GM12878 (cell line): ENCODE measurements around the gene HLX. TPM values are rescaled to one million over a fixed set of nuclear protein-coding genes. Genes with fewer than 3 reads are reported as not detected.

ENCODE experiments used
- ATAC-seq: fragments of 200-7000 bp; cut with Tn5 transposase; 3 replicates; pipeline ENCODE4 v1.9.1; 2020; ENCODE audit warnings: mild to moderate bottlenecking, moderate library complexity
- BruUV-seq: library from RNA; stranded (reverse); fragments of 400-500 nt; replicated peaks from 2 replicates; lab custom pipeline; 2021; lab: Mats Ljungman, UMichigan
- CTCF ChIA-PET: fragments of 300-600 bp; sonication (Branson Sonifier 250); formaldehyde crosslinking; extraction: SDS; loops from one replicate; lab custom pipeline; 2021; ENCODE audit warnings: inconsistent platforms; lab: Yijun Ruan, JAX
- POLR2A ChIA-PET: fragments of 350-600 bp; formaldehyde crosslinking; extraction: SDS; loops from one replicate; lab custom pipeline; 2021; ENCODE audit warnings: inconsistent platforms; lab: Charles Lee
- RAD21 ChIA-PET: fragments of 300-600 bp; sonication (Branson Sonifier 250); formaldehyde crosslinking; loops from one replicate; lab custom pipeline; 2023; ENCODE audit warnings: antibody characterized with exemption; ENCODE audit not compliant: unreplicated experiment; lab: Charles Lee
- SMC1A ChIA-PET: fragments of 300-600 bp; sonication (Branson Sonifier 250); formaldehyde crosslinking; loops from one replicate; lab custom pipeline; 2023; ENCODE audit not compliant: unreplicated experiment, uncharacterized antibody; lab: Charles Lee
- DNase-seq: peaks from one replicate; pipeline ENCODE4 v3.0.0-alpha.2; 2011; ENCODE audit warnings: low read depth, low spot score
- FAIRE-seq: peaks from 3 replicates; lab custom pipeline; 2011; peaks lifted over from hg19 to GRCh38; lab: Jason Lieb, UNC
- H2AFZ ChIP-seq: 2 replicates; pipeline ENCODE4 v1.6.0; 2011; ENCODE audit warnings: low read depth, low read length, control low read depth; ENCODE audit not compliant: control insufficient read depth
- H3K27ac ChIP-seq: 2 replicates; pipeline ENCODE4 v1.5.1; 2011; ENCODE audit warnings: control low read depth; ENCODE audit not compliant: control insufficient read depth, insufficient read depth
- H3K27me3 ChIP-seq, 2 experiments: replicated peaks in 1 of 2; 2 replicates each; pipeline versions ENCODE4 v1.6.0 to v1.6.1; 2011; ENCODE audit warnings: low read length in 1 of 2; ENCODE audit not compliant: control insufficient read depth in 2 of 2, insufficient read depth in 2 of 2
- H3K36me3 ChIP-seq, 2 experiments: 2 replicates each; pipeline ENCODE4 v1.5.1; 2011; ENCODE audit warnings: low read length in 1 of 2; ENCODE audit not compliant: control insufficient read depth in 2 of 2, insufficient read depth in 2 of 2
- H3K4me1 ChIP-seq: 2 replicates; pipeline ENCODE4 v1.6.1; 2011; ENCODE audit warnings: mild to moderate bottlenecking, low read length, moderate library complexity, mixed read lengths; ENCODE audit not compliant: control insufficient read depth, insufficient read depth
- H3K4me2 ChIP-seq: 2 replicates; pipeline ENCODE4 v1.6.0; 2011; ENCODE audit warnings: control low read depth; ENCODE audit not compliant: control insufficient read depth, insufficient read depth
- H3K4me3 ChIP-seq: fragments of 200-600 bp; sonication (generic); 2 replicates; pipeline ENCODE4 v1.5.1; 2016
- H3K79me2 ChIP-seq: 2 replicates; pipeline ENCODE4 v1.6.0; 2011; ENCODE audit warnings: low read length; ENCODE audit not compliant: control insufficient read depth, insufficient read depth
- H3K9ac ChIP-seq: 2 replicates; pipeline ENCODE4 v1.8.0; 2011; ENCODE audit warnings: low read length, control low read depth, mixed read lengths; ENCODE audit not compliant: control insufficient read depth, insufficient read depth
- H3K9me3 ChIP-seq: replicated peaks from 3 replicates; pipeline ENCODE4 v1.5.1; 2011; ENCODE audit warnings: mild to moderate bottlenecking, low read length; ENCODE audit not compliant: control insufficient read depth, insufficient read depth
- H4K20me1 ChIP-seq: 2 replicates; pipeline ENCODE4 v1.6.0; 2011; ENCODE audit not compliant: control insufficient read depth, insufficient read depth
- JUND ChIP-seq: IDR thresholded peaks from 2 replicates; pipeline ENCODE4 v1.6.1; 2012; ENCODE audit warnings: low read depth, mild to moderate bottlenecking, low read length, improper control_type of control experiment, moderate library complexity
- NR2C2 ChIP-seq: IDR thresholded peaks from 2 replicates; pipeline ENCODE4 v1.6.1; 2011; ENCODE audit warnings: borderline replicate concordance, low read depth; ENCODE audit not compliant: control insufficient read depth, insufficient read length
- RFX5 ChIP-seq: IDR thresholded peaks from 2 replicates; pipeline ENCODE4 v1.6.1; 2011; ENCODE audit warnings: low read depth, low read length, improper control_type of control experiment
- SMAD5 ChIP-seq: IDR thresholded peaks from 2 replicates; pipeline ENCODE4 v1.6.1; 2016; ENCODE audit warnings: antibody characterized with exemption, low read depth
- TCF3 ChIP-seq: IDR thresholded peaks from 2 replicates; pipeline ENCODE4 v1.6.1; 2012; ENCODE audit warnings: low read depth, mild to moderate bottlenecking, low read length, borderline replicate concordance; ENCODE audit not compliant: insufficient read depth
- WGBS: methylation state at CpG from one replicate; pipeline ENCODE4 v1.1.6; 2016; ENCODE audit warnings: low lambda C conversion rate; ENCODE audit not compliant: insufficient replicate concordance, insufficient coverage; ENCODE audit errors: missing lambda C conversion rate; 5-methylcytosine and 5-hydroxymethylcytosine counted together
- in situ Hi-C: fragments of 300-500 bp; cut with MboI; formaldehyde crosslinking; loops from 9 replicates; pipeline ENCODE4 v1.14.3; 2018; ENCODE audit warnings: mixed read lengths
- intact Hi-C: fragments of 100-400 bp; cut with micrococcal nuclease; formaldehyde crosslinking; loops from one replicate; pipeline ENCODE4 v1.14.2; 2022; ENCODE audit not compliant: unreplicated experiment
- polyA plus RNA-seq, 11 experiments: library from polyadenylated mRNA; depleted of rRNA in 4 of 11; unstranded in 6 of 11; stranded (reverse) in 5 of 11; fragments of >200 nt; fragmentation: Nextera tagmentation in 4 of 11; fragmentation: Illumina TruSeq in 1 of 11; extraction: Ambion mirVana in 4 of 11; extraction: Trizol in 1 of 11; gene quantifications; 1 replicate in 1 of 11; 2 replicates in 10 of 11; pipeline versions ENCODE4 v1.2.1 to v1.2.3, GENCODE V29; 2011 to 2016; ENCODE audit warnings: inconsistent platforms in 2 of 11, missing spikeins in 2 of 11, low read depth in 1 of 11
- total RNA-seq, 4 experiments: library from RNA; depleted of rRNA in 3 of 4; stranded (reverse); fragments of >200 nt in 3 of 4; fragmentation: Illumina TruSeq in 1 of 4; extraction: Trizol in 1 of 4; gene quantifications; 2 replicates each; pipeline versions ENCODE4 v1.2.1 to v1.2.3, GENCODE V29; 2013 to 2021
- TF ChIP-seq, protein P1 (sequence below), 3 experiments: IDR thresholded peaks in 2 of 3; conservative IDR thresholded peaks in 1 of 3; 2 replicates each; pipeline ENCODE4 v1.5.1; 2011; ENCODE audit warnings: low read depth in 3 of 3, low read length in 3 of 3, mild to moderate bottlenecking in 3 of 3, control low read depth in 2 of 3, moderate library complexity in 2 of 3, inconsistent platforms in 1 of 3, mixed read lengths in 1 of 3; ENCODE audit not compliant: control insufficient read depth in 2 of 3, insufficient read depth in 1 of 3; ENCODE audit errors: extremely low read depth in 1 of 3

HLX gene
- total and polyA plus RNA-seq, 10 of the 15 experiments (the other 5 are each of a cell fraction or from before 2014, with no cell fraction given) = 0.11 to 2.3 (median 1.1) TPM

DNA sequence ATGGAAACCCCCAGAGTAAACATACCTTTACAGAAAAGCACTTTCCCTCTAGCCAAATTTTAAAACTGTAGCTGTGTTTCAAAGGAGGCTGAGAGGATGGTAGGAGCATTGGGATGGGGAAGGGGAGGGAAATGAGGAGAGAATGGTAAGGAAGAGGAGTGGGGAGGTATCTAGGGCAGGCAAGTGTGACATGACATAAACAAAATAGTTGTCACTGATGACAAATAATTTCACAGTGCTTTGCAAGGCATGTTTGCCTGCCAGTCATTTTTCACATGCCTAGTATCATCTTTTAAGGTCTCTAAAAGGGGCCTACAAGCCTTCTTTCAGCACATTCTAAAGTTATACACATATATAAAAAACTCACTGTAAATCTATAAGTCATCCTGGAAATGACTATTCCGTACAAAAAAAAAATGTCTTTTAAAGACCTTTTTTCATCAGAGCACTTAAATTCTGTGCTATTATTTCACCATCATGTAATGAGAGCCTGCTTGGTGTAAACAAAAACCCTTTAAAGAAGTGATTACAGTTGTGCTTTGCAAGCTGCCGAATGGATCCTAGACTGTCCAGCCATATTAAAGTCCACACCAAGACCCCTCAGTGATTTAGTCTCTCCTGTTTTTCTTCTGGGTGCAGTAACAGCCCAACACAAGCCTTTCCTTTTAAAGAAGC lies 38.4 kb downstream of the HLX start:
- TF ChIP-seq RFX5 = no peak
- no peak for TF ChIP-seq NR2C2
- TF ChIP-seq, protein P1, sequence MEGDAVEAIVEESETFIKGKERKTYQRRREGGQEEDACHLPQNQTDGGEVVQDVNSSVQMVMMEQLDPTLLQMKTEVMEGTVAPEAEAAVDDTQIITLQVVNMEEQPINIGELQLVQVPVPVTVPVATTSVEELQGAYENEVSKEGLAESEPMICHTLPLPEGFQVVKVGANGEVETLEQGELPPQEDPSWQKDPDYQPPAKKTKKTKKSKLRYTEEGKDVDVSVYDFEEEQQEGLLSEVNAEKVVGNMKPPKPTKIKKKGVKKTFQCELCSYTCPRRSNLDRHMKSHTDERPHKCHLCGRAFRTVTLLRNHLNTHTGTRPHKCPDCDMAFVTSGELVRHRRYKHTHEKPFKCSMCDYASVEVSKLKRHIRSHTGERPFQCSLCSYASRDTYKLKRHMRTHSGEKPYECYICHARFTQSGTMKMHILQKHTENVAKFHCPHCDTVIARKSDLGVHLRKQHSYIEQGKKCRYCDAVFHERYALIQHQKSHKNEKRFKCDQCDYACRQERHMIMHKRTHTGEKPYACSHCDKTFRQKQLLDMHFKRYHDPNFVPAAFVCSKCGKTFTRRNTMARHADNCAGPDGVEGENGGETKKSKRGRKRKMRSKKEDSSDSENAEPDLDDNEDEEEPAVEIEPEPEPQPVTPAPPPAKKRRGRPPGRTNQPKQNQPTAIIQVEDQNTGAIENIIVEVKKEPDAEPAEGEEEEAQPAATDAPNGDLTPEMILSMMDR (IDR thresholded peaks at IDR 0.05 in 2 of 3, conservative IDR thresholded peaks at IDR 0.05 in 1 of 3; ENCODE audit: control insufficient read depth in 2 of 3, extremely low read depth in 1 of 3, insufficient read depth in 1 of 3, low read depth in 3 of 3, low read length in 3 of 3) = no peak
- TF ChIP-seq JUND = no peak
- no peak for TF ChIP-seq SMAD5
- TF ChIP-seq TCF3 = no peak
- no peaks in the 10 kb centered on the region for H3K9me3 ChIP-seq
- ChIA-PET CTCF (interaction anchor here (0.6 kb wide), 1 partner anchor 44 kb away, joined by 3 read pairs; no protein-coding TSS in a partner anchor), POLR2A (no interaction called here), SMC1A (no interaction called here), RAD21 (interaction anchor here (0.8 kb wide), 1 partner anchor 796 kb away, joined by 3 read pairs; no protein-coding TSS in a partner anchor)
- intact Hi-C loops (no loop called here), in situ Hi-C loops (no loop called here)
- no peak overlapping the region for H2AFZ ChIP-seq
- no TSS peak for BruUV-seq
- no peak for FAIRE-seq
- no peak overlapping the region for H3K4me2 ChIP-seq
- H4K20me1 ChIP-seq = no peaks in the 10 kb centered on the region
- H3K27me3 ChIP-seq = peaks cover 0 to 3% of the 10 kb centered on the region in 2 experiments; a peak in 2 of 4 replicates
- H3K4me3 ChIP-seq = no peak overlapping the region
- 69% methylated on average over 2 of the region's 2 CpGs for WGBS
- no peaks in the 10 kb centered on the region for H3K36me3 ChIP-seq
- no peak for DNase-seq
- H3K9ac ChIP-seq = no peak overlapping the region
- H3K27ac ChIP-seq = no peak overlapping the region
- H3K4me1 ChIP-seq = no peaks in the 10 kb centered on the region
- ATAC-seq = no peak
- H3K79me2 ChIP-seq = no peaks in the 10 kb centered on the region
